HepG2 (cell line): ENCODE data around the gene CHST13. TPM values are rescaled to one million over a fixed set of nuclear protein-coding genes. Genes with fewer than 3 reads are reported as not detected.
A peak's percentile ranks its signal among the peaks of the same experiment; 100 is the strongest.

ENCODE experiments used
- ISL2 ChIP-seq: sonication (generic); formaldehyde crosslinking; IDR thresholded peaks from 2 replicates; pipeline ENCODE4 v1.5.0; 2020; ENCODE audit warnings: missing genetic modification reagents
- KLF9 ChIP-seq: IDR thresholded peaks from 2 replicates; pipeline ENCODE4 v1.6.1; 2016; ENCODE audit warnings: low read depth
- MLLT10 ChIP-seq: sonication (generic); formaldehyde crosslinking; IDR thresholded peaks from 2 replicates; pipeline ENCODE4 v1.4.0; 2020; ENCODE audit warnings: missing genetic modification reagents
- PPARG ChIP-seq: conservative IDR thresholded peaks from 2 replicates; pipeline ENCODE4 v1.6.1; 2016; ENCODE audit warnings: missing biosample characterization, missing genetic modification reagents
- RAD51 ChIP-seq: fragments of 450-650 bp; IDR thresholded peaks from 2 replicates; pipeline ENCODE4 v1.6.1; 2016; ENCODE audit warnings: borderline replicate concordance
- RELA ChIP-seq: sonication (generic); formaldehyde crosslinking; IDR thresholded peaks from 2 replicates; pipeline ENCODE4 v1.4.0; 2020; ENCODE audit warnings: missing genetic modification reagents
- SKI ChIP-seq: fragments of 450-650 bp; IDR thresholded peaks from one replicate; pipeline ENCODE4 v1.6.1; 2018; ENCODE audit warnings: mild to moderate bottlenecking; ENCODE audit not compliant: partially characterized antibody
- SMAD1 ChIP-seq: sonication (generic); formaldehyde crosslinking; IDR thresholded peaks from 2 replicates; pipeline ENCODE4 v1.4.0; 2020; ENCODE audit warnings: missing genetic modification reagents, low read depth, mild to moderate bottlenecking, borderline replicate concordance
- TBL1XR1 ChIP-seq: fragments of 150-350 bp; IDR thresholded peaks from 2 replicates; pipeline ENCODE4 v1.6.1; 2014; ENCODE audit warnings: borderline replicate concordance, low read length; ENCODE audit not compliant: partially characterized antibody
- WIZ ChIP-seq: sonication (generic); formaldehyde crosslinking; IDR thresholded peaks from 2 replicates; pipeline ENCODE4 v1.5.1; 2020; ENCODE audit warnings: mild to moderate bottlenecking, missing genetic modification reagents
- ZBTB1 ChIP-seq: sonication (generic); formaldehyde crosslinking; IDR thresholded peaks from 2 replicates; pipeline ENCODE4 v1.4.0; 2020; ENCODE audit warnings: missing genetic modification reagents, borderline replicate concordance
- ZBTB7B ChIP-seq: sonication (generic); formaldehyde crosslinking; IDR thresholded peaks from 2 replicates; pipeline ENCODE4 v1.4.0; 2020; ENCODE audit warnings: missing genetic modification reagents
- ZNF143 ChIP-seq: sonication (generic); formaldehyde crosslinking; IDR thresholded peaks from 2 replicates; pipeline ENCODE4 v1.4.0; 2020; ENCODE audit warnings: missing genetic modification reagents
- ZNF225 ChIP-seq: sonication (generic); formaldehyde crosslinking; IDR thresholded peaks from 2 replicates; pipeline ENCODE4 v1.4.0; 2020; ENCODE audit warnings: mild to moderate bottlenecking, missing genetic modification reagents
- ZNF24 ChIP-seq: fragments of 450-650 bp; IDR thresholded peaks from 2 replicates; pipeline ENCODE4 v1.6.1; 2017; ENCODE audit warnings: antibody characterized with exemption, mild to moderate bottlenecking
- ZNF709 ChIP-seq: sonication (generic); formaldehyde crosslinking; IDR thresholded peaks from 2 replicates; pipeline ENCODE4 v1.5.0; 2020; ENCODE audit warnings: mild to moderate bottlenecking, missing genetic modification reagents
- polyA plus RNA-seq, 8 experiments: library from polyadenylated mRNA; depleted of rRNA in 3 of 8; stranded (reverse) in 7 of 8; unstranded in 1 of 8; fragments of >200 nt; fragmentation: Illumina TruSeq in 4 of 8; extraction: Trizol in 4 of 8; gene quantifications; 2 replicates each; pipeline versions ENCODE4 v1.2.1 to v1.2.3, GENCODE V29; 2011 to 2016; ENCODE audit warnings: low read depth in 4 of 8, missing spikeins in 1 of 8, mixed read lengths in 1 of 8; ENCODE audit not compliant: insufficient read depth in 1 of 8
- total RNA-seq, 5 experiments: library from RNA; depleted of rRNA; stranded (reverse); fragments of >200 nt; fragmentation: Illumina TruSeq; extraction: Trizol; gene quantifications; 2 replicates each; pipeline ENCODE4 v1.2.3, GENCODE V29; 2016; ENCODE audit warnings: low read depth in 1 of 5
- TF ChIP-seq, protein P1 (sequence below): IDR thresholded peaks from 2 replicates; pipeline ENCODE4 v1.6.1; 2016; ENCODE audit warnings: missing compliant biosample characterization, missing genetic modification reagents, borderline replicate concordance
- TF ChIP-seq, protein P2 (sequence below): sonication (generic); formaldehyde crosslinking; IDR thresholded peaks from 2 replicates; pipeline ENCODE4 v1.8.0; 2022; ENCODE audit warnings: mild to moderate bottlenecking, missing genetic modification reagents, borderline replicate concordance
- TF ChIP-seq, protein P3 (sequence below): sonication (generic); formaldehyde crosslinking; conservative IDR thresholded peaks from 2 replicates; pipeline ENCODE4 v1.4.0; 2020; ENCODE audit warnings: missing genetic modification reagents
- TF ChIP-seq, protein P4 (sequence below): sonication (generic); formaldehyde crosslinking; IDR thresholded peaks from 2 replicates; pipeline ENCODE4 v1.4.0; 2020; ENCODE audit warnings: missing genetic modification reagents, borderline replicate concordance
- TF ChIP-seq, protein P5 (sequence below): sonication (generic); formaldehyde crosslinking; IDR thresholded peaks from 2 replicates; pipeline ENCODE4 v1.5.0; 2020; ENCODE audit warnings: missing genetic modification reagents, mild to moderate bottlenecking, borderline replicate concordance

Gene CHST13
- total and polyA plus RNA-seq, 2 of the 13 experiments (the other 11 are each of a cell fraction or from before 2014, with no cell fraction given) = 32.0 to 43.1 TPM

DNA sequence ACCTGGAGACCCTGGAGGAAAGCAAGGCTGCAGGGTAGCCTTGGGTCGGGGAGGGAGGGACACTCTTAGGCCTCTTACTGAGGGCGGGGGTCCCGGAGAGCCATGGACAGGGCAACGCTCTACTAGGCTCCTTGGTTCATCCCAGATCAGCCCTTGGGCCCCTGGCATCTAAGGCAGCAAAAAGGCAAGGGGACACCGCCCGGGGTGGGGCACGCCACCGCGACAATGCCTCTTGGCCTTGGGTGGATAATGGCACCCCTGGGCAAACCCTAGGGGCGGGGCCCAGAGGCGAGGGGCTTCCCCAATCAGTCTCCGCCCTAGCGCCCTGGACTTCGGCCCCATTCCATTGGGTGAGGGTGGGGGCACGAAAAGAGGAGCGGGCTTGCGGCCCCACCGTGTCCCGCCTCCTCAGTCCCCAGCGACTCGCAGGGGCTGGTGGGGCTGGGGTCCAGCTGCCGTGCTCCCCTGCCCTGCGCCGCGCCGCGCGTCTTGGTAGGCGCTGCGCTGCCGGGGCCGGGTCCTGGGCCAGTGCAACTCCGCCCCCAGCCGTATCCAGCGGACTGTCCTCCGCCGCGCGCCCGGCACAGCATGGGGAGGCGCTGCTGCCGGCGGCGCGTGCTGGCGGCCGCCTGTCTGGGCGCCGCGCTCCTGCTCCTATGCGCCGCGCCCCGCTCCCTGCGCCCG lies at the start of gene CHST13 (continued):
- TF ChIP-seq PPARG = peak; percentile 33; the same call in 1 of the 2 replicates
- peak; percentile 69 for TF ChIP-seq ZBTB7B (CRISPR knock-in tag)
- TF ChIP-seq, protein P1, sequence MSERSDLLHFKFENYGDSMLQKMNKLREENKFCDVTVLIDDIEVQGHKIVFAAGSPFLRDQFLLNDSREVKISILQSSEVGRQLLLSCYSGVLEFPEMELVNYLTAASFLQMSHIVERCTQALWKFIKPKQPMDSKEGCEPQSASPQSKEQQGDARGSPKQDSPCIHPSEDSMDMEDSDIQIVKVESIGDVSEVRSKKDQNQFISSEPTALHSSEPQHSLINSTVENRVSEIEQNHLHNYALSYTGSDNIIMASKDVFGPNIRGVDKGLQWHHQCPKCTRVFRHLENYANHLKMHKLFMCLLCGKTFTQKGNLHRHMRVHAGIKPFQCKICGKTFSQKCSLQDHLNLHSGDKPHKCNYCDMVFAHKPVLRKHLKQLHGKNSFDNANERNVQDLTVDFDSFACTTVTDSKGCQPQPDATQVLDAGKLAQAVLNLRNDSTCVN (CRISPR knock-in tag) = no peak
- TF ChIP-seq SKI = peak; percentile 89
- TF ChIP-seq, protein P2, sequence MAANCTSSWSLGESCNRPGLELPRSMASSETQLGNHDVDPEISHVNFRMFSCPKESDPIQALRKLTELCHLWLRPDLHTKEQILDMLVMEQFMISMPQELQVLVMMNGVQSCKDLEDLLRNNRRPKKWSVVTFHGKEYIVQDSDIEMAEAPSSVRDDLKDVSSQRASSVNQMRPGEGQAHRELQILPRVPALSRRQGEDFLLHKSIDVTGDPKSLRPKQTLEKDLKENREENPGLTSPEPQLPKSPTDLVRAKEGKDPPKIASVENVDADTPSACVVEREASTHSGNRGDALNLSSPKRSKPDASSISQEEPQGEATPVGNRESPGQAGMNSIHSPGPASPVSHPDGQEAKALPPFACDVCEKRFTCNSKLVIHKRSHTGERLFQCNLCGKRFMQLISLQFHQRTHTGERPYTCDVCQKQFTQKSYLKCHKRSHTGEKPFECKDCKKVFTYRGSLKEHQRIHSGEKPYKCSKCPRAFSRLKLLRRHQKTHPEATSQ (CRISPR knock-in tag) = no peak
- TF ChIP-seq ZNF709 (CRISPR knock-in tag) = peak; percentile 13; the same call in 1 of the 2 replicates
- no peak for TF ChIP-seq MLLT10 (CRISPR knock-in tag)
- no peak for TF ChIP-seq ZNF24
- TF ChIP-seq TBL1XR1 = peak; percentile 17
- TF ChIP-seq WIZ (CRISPR knock-in tag) = peak; percentile 70
- peak; percentile 58 for TF ChIP-seq ZNF143 (CRISPR knock-in tag)
- TF ChIP-seq ZNF225 (CRISPR knock-in tag) = no peak
- TF ChIP-seq, protein P3, sequence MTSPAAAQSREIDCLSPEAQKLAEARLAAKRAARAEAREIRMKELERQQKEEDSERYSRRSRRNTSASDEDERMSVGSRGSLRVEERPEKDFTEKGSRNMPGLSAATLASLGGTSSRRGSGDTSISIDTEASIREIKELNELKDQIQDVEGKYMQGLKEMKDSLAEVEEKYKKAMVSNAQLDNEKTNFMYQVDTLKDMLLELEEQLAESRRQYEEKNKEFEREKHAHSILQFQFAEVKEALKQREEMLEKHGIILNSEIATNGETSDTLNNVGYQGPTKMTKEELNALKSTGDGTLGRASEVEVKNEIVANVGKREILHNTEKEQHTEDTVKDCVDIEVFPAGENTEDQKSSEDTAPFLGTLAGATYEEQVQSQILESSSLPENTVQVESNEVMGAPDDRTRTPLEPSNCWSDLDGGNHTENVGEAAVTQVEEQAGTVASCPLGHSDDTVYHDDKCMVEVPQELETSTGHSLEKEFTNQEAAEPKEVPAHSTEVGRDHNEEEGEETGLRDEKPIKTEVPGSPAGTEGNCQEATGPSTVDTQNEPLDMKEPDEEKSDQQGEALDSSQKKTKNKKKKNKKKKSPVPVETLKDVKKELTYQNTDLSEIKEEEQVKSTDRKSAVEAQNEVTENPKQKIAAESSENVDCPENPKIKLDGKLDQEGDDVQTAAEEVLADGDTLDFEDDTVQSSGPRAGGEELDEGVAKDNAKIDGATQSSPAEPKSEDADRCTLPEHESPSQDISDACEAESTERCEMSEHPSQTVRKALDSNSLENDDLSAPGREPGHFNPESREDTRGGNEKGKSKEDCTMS (CRISPR knock-in tag) = no peak
- peak; percentile 95 for TF ChIP-seq RELA (CRISPR knock-in tag)
- no peak for TF ChIP-seq ZBTB1 (CRISPR knock-in tag)
- TF ChIP-seq RAD51 = no peak
- TF ChIP-seq ISL2 (CRISPR knock-in tag) = peak; percentile 85
- TF ChIP-seq KLF9 = 0 out of 2 replicates have a peak, but pooled peaks have one; percentile 30
- TF ChIP-seq, protein P4, sequence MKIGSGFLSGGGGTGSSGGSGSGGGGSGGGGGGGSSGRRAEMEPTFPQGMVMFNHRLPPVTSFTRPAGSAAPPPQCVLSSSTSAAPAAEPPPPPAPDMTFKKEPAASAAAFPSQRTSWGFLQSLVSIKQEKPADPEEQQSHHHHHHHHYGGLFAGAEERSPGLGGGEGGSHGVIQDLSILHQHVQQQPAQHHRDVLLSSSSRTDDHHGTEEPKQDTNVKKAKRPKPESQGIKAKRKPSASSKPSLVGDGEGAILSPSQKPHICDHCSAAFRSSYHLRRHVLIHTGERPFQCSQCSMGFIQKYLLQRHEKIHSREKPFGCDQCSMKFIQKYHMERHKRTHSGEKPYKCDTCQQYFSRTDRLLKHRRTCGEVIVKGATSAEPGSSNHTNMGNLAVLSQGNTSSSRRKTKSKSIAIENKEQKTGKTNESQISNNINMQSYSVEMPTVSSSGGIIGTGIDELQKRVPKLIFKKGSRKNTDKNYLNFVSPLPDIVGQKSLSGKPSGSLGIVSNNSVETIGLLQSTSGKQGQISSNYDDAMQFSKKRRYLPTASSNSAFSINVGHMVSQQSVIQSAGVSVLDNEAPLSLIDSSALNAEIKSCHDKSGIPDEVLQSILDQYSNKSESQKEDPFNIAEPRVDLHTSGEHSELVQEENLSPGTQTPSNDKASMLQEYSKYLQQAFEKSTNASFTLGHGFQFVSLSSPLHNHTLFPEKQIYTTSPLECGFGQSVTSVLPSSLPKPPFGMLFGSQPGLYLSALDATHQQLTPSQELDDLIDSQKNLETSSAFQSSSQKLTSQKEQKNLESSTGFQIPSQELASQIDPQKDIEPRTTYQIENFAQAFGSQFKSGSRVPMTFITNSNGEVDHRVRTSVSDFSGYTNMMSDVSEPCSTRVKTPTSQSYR = peak; percentile 62; the same call in 1 of the 2 replicates
- TF ChIP-seq, protein P5, sequence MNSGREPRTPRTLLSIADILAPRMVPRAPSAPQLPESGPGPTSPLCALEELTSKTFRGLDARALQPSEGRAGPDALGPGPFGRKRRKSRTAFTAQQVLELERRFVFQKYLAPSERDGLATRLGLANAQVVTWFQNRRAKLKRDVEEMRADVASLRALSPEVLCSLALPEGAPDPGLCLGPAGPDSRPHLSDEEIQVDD (CRISPR knock-in tag) = no peak
- 0 out of 2 replicates have a peak, but pooled peaks have one; percentile 32 for TF ChIP-seq SMAD1 (CRISPR knock-in tag)
